IMR-90 (cell line): ENCODE results near the gene FCHO1.
"Not testable (repeated sequence)": the region's sequence is repeated elsewhere in the genome, so short reads cannot be mapped to it uniquely, and the experiment has no call there.

Experiments used
- CEBPB ChIP-seq: IDR thresholded peaks from 2 replicates; pipeline ENCODE4 v1.6.1; 2012; ENCODE audit warnings: low read depth, low read length, improper control_type of control experiment
- CHD1 ChIP-seq: IDR thresholded peaks from 2 replicates; pipeline ENCODE4 v1.6.1; 2012; ENCODE audit warnings: low read depth, low read length, improper control_type of control experiment
- CTCF ChIP-seq: conservative IDR thresholded peaks from 2 replicates; pipeline ENCODE4 v1.5.1; 2012; ENCODE audit warnings: mild to moderate bottlenecking, low read depth, low read length, improper control_type of control experiment
- MAZ ChIP-seq: IDR thresholded peaks from 2 replicates; pipeline ENCODE4 v1.6.1; 2012; ENCODE audit warnings: low read depth, mild to moderate bottlenecking, low read length, improper control_type of control experiment, moderate library complexity, borderline replicate concordance
- NFE2L2 ChIP-seq: fragments of 150-350 bp; IDR thresholded peaks from 2 replicates; pipeline ENCODE4 v1.6.1; 2016; ENCODE audit warnings: low read depth, mild to moderate bottlenecking, low read length
- POLR2A ChIP-seq: IDR thresholded peaks from 2 replicates; pipeline ENCODE4 v1.6.1; 2012; ENCODE audit warnings: mild to moderate bottlenecking, low read depth, low read length
- RAD21 ChIP-seq: IDR thresholded peaks from 2 replicates; pipeline ENCODE4 v1.6.1; 2012; ENCODE audit warnings: low read length, improper control_type of control experiment
- RCOR1 ChIP-seq: IDR thresholded peaks from 2 replicates; pipeline ENCODE4 v1.6.1; 2012; ENCODE audit warnings: mild to moderate bottlenecking, low read length, improper control_type of control experiment; ENCODE audit not compliant: insufficient replicate concordance
- RFX5 ChIP-seq: IDR thresholded peaks from 2 replicates; pipeline ENCODE4 v1.8.0; 2012; ENCODE audit warnings: low read depth, mild to moderate bottlenecking, low read length, moderate library complexity
- SMC3 ChIP-seq: fragments of 150-350 bp; IDR thresholded peaks from 2 replicates; pipeline ENCODE4 v1.6.1; 2016; ENCODE audit warnings: low read depth, mild to moderate bottlenecking, antibody characterized with exemption, low read length, moderate library complexity

GRCh38 chr19:17798599-17798998 lies 47.3 kb downstream of the FCHO1 start:
- not testable (repeated sequence) for TF ChIP-seq CEBPB, CHD1, CTCF, SMC3, POLR2A, RCOR1, NFE2L2, MAZ, RAD21, RFX5
